Mononuclear cell (primary cell): ENCODE data around the gene ITIH5. TPM values are rescaled to one million over a fixed set of nuclear protein-coding genes. Genes with fewer than 3 reads are reported as not detected.

ENCODE experiments used
- H3K27me3 ChIP-seq: 2 replicates; pipeline ENCODE4 v1.6.0; 2011; ENCODE audit warnings: low read length, control low read depth; ENCODE audit not compliant: insufficient read depth
- H3K4me1 ChIP-seq: 2 replicates; pipeline ENCODE4 v1.5.1; 2011; ENCODE audit warnings: mild to moderate bottlenecking, low read length, control low read depth; ENCODE audit not compliant: insufficient read depth
- H3K4me3 ChIP-seq: 2 replicates; pipeline ENCODE4 v1.5.1; 2011; ENCODE audit warnings: mild to moderate bottlenecking, low read length, moderate library complexity
- H3K9me3 ChIP-seq: 2 replicates; pipeline ENCODE4 v1.5.1; 2011; ENCODE audit warnings: low read depth, mild to moderate bottlenecking, control low read depth, low read length
- total RNA-seq: library from RNA; depleted of rRNA; stranded (reverse); fragments of >200 nt; gene quantifications from one replicate; pipeline ENCODE4 v1.2.3, GENCODE V29; 2012

ITIH5 gene
- total RNA-seq, 1 donor: 0.10 TPM

- no peaks in the 10 kb centered on the region for H3K27me3 ChIP-seq
- H3K4me3 ChIP-seq: no peak overlapping the region
- H3K9me3 ChIP-seq: no peaks in the 10 kb centered on the region
- no peaks in the 10 kb centered on the region for H3K4me1 ChIP-seq
These were observed 77.0 kb downstream of the ITIH5 start for GRCh38 chr10:7589748-7590147.

GRCh38 chr10:7587865-7588188 lies 78.9 kb downstream of the ITIH5 start:
- no peaks in the 10 kb centered on the region for H3K9me3 ChIP-seq
- H3K4me3 ChIP-seq: no peak overlapping the region
- no peaks in the 10 kb centered on the region for H3K27me3 ChIP-seq
- no peaks in the 10 kb centered on the region for H3K4me1 ChIP-seq

- H3K4me3 ChIP-seq: no peak overlapping the region
- H3K9me3 ChIP-seq: no peaks in the 10 kb centered on the region
- H3K27me3 ChIP-seq: no peaks in the 10 kb centered on the region
- H3K4me1 ChIP-seq: no peaks in the 10 kb centered on the region
These were observed 79.5 kb downstream of the ITIH5 start for GRCh38 chr10:7587168-7587864.

- no peaks in the 10 kb centered on the region for H3K9me3 ChIP-seq
- no peaks in the 10 kb centered on the region for H3K4me1 ChIP-seq
- H3K27me3 ChIP-seq: no peaks in the 10 kb centered on the region
- no peak overlapping the region for H3K4me3 ChIP-seq
These were observed 81.5 kb downstream of the ITIH5 start for GRCh38 chr10:7585228-7585627.

- Histone ChIP-seq H3K9me3 (no peaks in the 10 kb centered on the region), H3K4me3 (no peak overlapping the region), H3K4me1 (no peaks in the 10 kb centered on the region), H3K27me3 (no peaks in the 10 kb centered on the region)
These were observed 83.1 kb downstream of the ITIH5 start for GRCh38 chr10:7583626-7584025.

GRCh38 chr10:7580520-7580919 lies 86.2 kb downstream of the ITIH5 start:
- Histone ChIP-seq H3K27me3 (no peaks in the 10 kb centered on the region), H3K4me1 (no peaks in the 10 kb centered on the region)

GRCh38 chr10:7579681-7580080 lies 87.1 kb downstream of the ITIH5 start:
- H3K4me1 ChIP-seq: no peaks in the 10 kb centered on the region
- H3K9me3 ChIP-seq: no peaks in the 10 kb centered on the region
- H3K27me3 ChIP-seq: no peaks in the 10 kb centered on the region
- H3K4me3 ChIP-seq: no peak overlapping the region

More at GRCh38 chr10:7580520-7580919, 86.2 kb downstream of the ITIH5 start:
- Histone ChIP-seq H3K9me3 (no peaks in the 10 kb centered on the region), H3K4me3 (no peak overlapping the region)

- H3K4me3 ChIP-seq: no peak overlapping the region
- no peaks in the 10 kb centered on the region for H3K9me3 ChIP-seq
- H3K27me3 ChIP-seq: no peaks in the 10 kb centered on the region
- no peaks in the 10 kb centered on the region for H3K4me1 ChIP-seq
These were observed 89.2 kb downstream of the ITIH5 start for GRCh38 chr10:7577579-7577978.

- H3K4me1 ChIP-seq: no peaks in the 10 kb centered on the region
- no peaks in the 10 kb centered on the region for H3K9me3 ChIP-seq
- no peaks in the 10 kb centered on the region for H3K27me3 ChIP-seq
- no peak overlapping the region for H3K4me3 ChIP-seq
These were observed 89.6 kb downstream of the ITIH5 start for GRCh38 chr10:7577176-7577575.

GRCh38 chr10:7576340-7576739 lies 90.4 kb downstream of the ITIH5 start:
- no peaks in the 10 kb centered on the region for H3K9me3 ChIP-seq
- no peaks in the 10 kb centered on the region for H3K27me3 ChIP-seq
- H3K4me3 ChIP-seq: no peak overlapping the region
- no peaks in the 10 kb centered on the region for H3K4me1 ChIP-seq

- Histone ChIP-seq H3K4me1 (no peaks in the 10 kb centered on the region), H3K9me3 (no peaks in the 10 kb centered on the region), H3K27me3 (no peaks in the 10 kb centered on the region), H3K4me3 (no peak overlapping the region)
These were observed 94.4 kb downstream of the ITIH5 start for GRCh38 chr10:7572391-7572790.

- no peaks in the 10 kb centered on the region for H3K9me3 ChIP-seq
- no peaks in the 10 kb centered on the region for H3K27me3 ChIP-seq
- no peak overlapping the region for H3K4me3 ChIP-seq
- no peaks in the 10 kb centered on the region for H3K4me1 ChIP-seq
These were observed 94.8 kb downstream of the ITIH5 start for GRCh38 chr10:7571981-7572380.

GRCh38 chr10:7567911-7568620 lies 98.7 kb downstream of the ITIH5 start:
- Histone ChIP-seq H3K27me3 (no peaks in the 10 kb centered on the region), H3K4me1 (no peaks in the 10 kb centered on the region), H3K9me3 (no peaks in the 10 kb centered on the region)

GRCh38 chr10:7566891-7567290 lies 99.9 kb downstream of the ITIH5 start:
- H3K9me3 ChIP-seq: no peaks in the 10 kb centered on the region
- H3K4me1 ChIP-seq: no peaks in the 10 kb centered on the region
- no peaks in the 10 kb centered on the region for H3K27me3 ChIP-seq
- no peak overlapping the region for H3K4me3 ChIP-seq

More at GRCh38 chr10:7567911-7568620, 98.7 kb downstream of the ITIH5 start:
- no peak overlapping the region for H3K4me3 ChIP-seq

- H3K27me3 ChIP-seq: no peaks in the 10 kb centered on the region
- H3K4me3 ChIP-seq: no peak overlapping the region
- H3K9me3 ChIP-seq: no peaks in the 10 kb centered on the region
- H3K4me1 ChIP-seq: no peaks in the 10 kb centered on the region
These were observed 100.9 kb downstream of the ITIH5 start for GRCh38 chr10:7565871-7566270.

- Histone ChIP-seq H3K27me3 (no peaks in the 10 kb centered on the region), H3K4me1 (no peaks in the 10 kb centered on the region), H3K9me3 (no peaks in the 10 kb centered on the region), H3K4me3 (no peak overlapping the region)
These were observed 103.0 kb downstream of the ITIH5 start for GRCh38 chr10:7563770-7564169.
